ENCODE measurements around the gene CDIPT. TPM values are rescaled to one million over a fixed set of nuclear protein-coding genes. Genes with fewer than 3 reads are reported as not detected.

The CDIPT gene
- total RNA-seq, 1 donor from 2014 or later: 75.4 TPM

- Histone ChIP-seq H3K27ac (no peak overlapping the region), H3K9me3 (no peaks in the 10 kb centered on the region), H3K36me3 (no peaks in the 10 kb centered on the region), H3K4me3 (no peak overlapping the region), H3K4me1 (peaks cover 9% of the 10 kb centered on the region), H3K27me3 (ENCODE audit: low read depth) (peaks cover 7% of the 10 kb centered on the region)
- intact Hi-C loops (cut with DNase I): no loop called here
- DNase-seq: no peak
- no peak for TF ChIP-seq CTCF (IDR thresholded peaks at IDR 0.05)
- ATAC-seq: no peak
Measured at GRCh38 chr16:29904947-29905346, 41.9 kb upstream of the CDIPT start.

GRCh38 chr16:29903590-29903989 is 40.6 kb upstream of the CDIPT start:
- Histone ChIP-seq H3K36me3 (no peaks in the 10 kb centered on the region), H3K9me3 (no peaks in the 10 kb centered on the region), H3K27ac (no peak overlapping the region), H3K4me3 (no peak overlapping the region), H3K4me1 (peaks cover 13% of the 10 kb centered on the region), H3K27me3 (ENCODE audit: low read depth) (peaks cover 7% of the 10 kb centered on the region)
- intact Hi-C loops (cut with DNase I): no loop called here
- no peak for TF ChIP-seq CTCF (IDR thresholded peaks at IDR 0.05)
- no peak for DNase-seq
- no peak for ATAC-seq

- Histone ChIP-seq H3K27ac (no peak overlapping the region), H3K9me3 (no peaks in the 10 kb centered on the region), H3K4me3 (no peak overlapping the region), H3K27me3 (ENCODE audit: low read depth) (peaks cover 24% of the 10 kb centered on the region), H3K4me1 (peaks cover 13% of the 10 kb centered on the region), H3K36me3 (no peaks in the 10 kb centered on the region)
- DNase-seq: no peak
- ATAC-seq: no peak
- intact Hi-C loops (cut with DNase I): no loop called here
- TF ChIP-seq CTCF (IDR thresholded peaks at IDR 0.05): no peak
Measured at GRCh38 chr16:29901607-29901945, 38.5 kb upstream of the CDIPT start.

GRCh38 chr16:29900888-29901606 is 38.0 kb upstream of the CDIPT start:
- intact Hi-C loops (cut with DNase I): no loop called here
- ATAC-seq (no peak), DNase-seq (peak; percentile 43)
- Histone ChIP-seq H3K27ac (peak overlapping the region; percentile 41), H3K27me3 (ENCODE audit: low read depth) (peaks cover 24% of the 10 kb centered on the region), H3K36me3 (no peaks in the 10 kb centered on the region), H3K4me1 (peaks cover 13% of the 10 kb centered on the region), H3K9me3 (no peaks in the 10 kb centered on the region), H3K4me3 (peak overlapping the region; percentile 71)
- no peak for TF ChIP-seq CTCF (IDR thresholded peaks at IDR 0.05)

DNA sequence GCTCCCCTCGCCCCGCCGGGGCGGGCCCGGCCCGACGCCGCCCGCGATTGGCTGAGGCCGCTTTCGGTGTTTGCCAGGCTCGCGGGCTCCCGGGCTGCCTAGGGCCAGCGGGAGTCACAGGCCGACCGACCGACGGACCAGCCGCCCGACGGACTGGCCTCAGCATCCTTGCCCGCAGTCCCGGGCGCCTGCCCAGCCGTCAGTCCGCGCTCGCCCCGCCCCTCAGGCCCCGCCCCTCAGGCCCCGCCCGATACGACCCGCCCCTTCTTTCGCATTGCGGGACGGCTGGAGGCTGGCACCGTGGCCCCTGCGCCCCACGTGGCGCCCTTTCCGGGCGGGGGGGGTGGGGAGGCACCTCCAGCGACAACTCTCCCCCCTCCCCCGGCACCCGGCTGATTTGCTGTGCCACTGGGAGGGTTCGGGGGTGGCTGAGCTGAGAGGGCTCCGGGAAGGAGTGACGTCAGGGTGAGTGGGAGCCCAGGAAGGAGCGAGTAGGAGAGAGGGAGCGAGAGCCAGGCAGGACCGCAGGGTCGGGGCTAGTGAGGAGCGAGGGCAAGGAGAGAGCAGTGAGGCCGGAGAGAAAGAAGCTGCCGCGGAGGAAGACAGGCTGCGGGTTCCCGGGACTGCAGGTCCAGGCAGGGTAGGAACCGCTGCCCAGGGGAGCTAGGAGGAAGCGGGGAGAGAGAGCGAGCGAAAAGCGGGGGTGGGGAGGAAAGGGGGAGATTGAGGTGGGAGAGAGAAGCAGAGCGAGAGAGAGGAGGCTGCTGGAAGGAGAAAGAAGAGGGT is 37.3 kb upstream of the CDIPT start, which contains the start of gene ASPHD1:
Gene ASPHD1, plus strand, starts transcription at position 387 of the 786 bp plus-strand sequence. CDS start 484 bp downstream, outside the sequence.
- H3K36me3 ChIP-seq: no peaks in the 10 kb centered on the region
- no peak for TF ChIP-seq CTCF (IDR thresholded peaks at IDR 0.05)
- intact Hi-C loops (cut with DNase I): no loop called here
- DNase-seq: peak; percentile 78
- peak within 1 kb of the TSS; percentile 41 for H3K27ac ChIP-seq
- H3K9me3 ChIP-seq: no peaks in the 10 kb centered on the region
- peaks cover 24% of the 10 kb centered on the region for H3K27me3 ChIP-seq (ENCODE audit: low read depth)
- H3K4me3 ChIP-seq: peak within 1 kb of the TSS; percentile 71
- ATAC-seq: peak; percentile 89 to 90
- H3K4me1 ChIP-seq: peaks cover 13% of the 10 kb centered on the region
